HG02798 (cell line): ENCODE results near the gene ZBP1.

Source experiments
- ATAC-seq: cut with Tn5 transposase; IDR thresholded peaks from one replicate; pipeline ENCODE4 v1.9.1; 2021; ENCODE audit warnings: mild to moderate bottlenecking; ENCODE audit not compliant: unreplicated experiment, poor library complexity

The ZBP1 gene

GRCh38 chr20:57576617-57577550 is 43.3 kb downstream of the ZBP1 start:
- ATAC-seq: no peak

DNA sequence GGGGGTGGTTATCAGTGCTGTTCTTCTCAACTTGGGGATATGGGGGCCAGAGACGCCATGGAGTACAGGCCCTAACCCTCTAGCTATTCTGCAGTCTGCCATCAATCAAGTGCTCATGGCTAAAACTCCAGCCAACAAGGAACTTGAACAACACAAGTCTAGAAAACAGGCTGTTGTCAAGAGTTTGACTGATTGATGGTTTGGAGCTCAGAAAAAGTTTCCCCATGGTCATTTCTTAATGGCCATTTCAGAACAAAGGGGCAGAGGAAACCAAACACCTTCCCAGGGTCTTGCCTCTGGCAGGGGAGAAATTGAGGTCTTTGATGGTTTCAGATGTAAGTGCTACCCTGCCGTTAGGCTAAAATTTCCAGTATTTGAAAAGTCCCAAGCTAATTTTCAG is 44.2 kb downstream of the ZBP1 start:
- no peak for ATAC-seq

- ATAC-seq: no peak
These were observed 45.3 kb downstream of the ZBP1 start for GRCh38 chr20:57574954-57575353.

- ATAC-seq: no peak
These were observed 46.3 kb downstream of the ZBP1 start for GRCh38 chr20:57573894-57574293.

DNA sequence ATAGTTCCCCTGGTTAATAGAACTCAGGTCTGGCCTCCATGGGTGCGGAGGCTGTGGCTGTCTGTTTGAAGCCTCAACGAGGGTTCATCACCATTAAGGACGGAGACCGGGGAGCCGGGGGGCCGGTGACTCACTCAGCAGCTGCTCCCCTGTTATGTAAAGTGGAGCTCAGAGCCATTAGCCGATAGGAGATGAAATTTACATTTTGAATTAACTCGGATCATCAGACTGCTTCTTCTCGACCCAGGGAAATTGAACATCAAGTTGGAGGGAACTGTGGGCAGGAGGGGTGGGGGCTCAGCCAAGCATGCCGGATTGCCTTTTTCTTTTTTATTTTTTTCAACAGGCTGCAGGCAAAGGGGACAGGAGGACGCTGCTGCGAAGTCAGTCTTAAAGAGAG is 47.0 kb downstream of the ZBP1 start:
- ATAC-seq: no peak

DNA sequence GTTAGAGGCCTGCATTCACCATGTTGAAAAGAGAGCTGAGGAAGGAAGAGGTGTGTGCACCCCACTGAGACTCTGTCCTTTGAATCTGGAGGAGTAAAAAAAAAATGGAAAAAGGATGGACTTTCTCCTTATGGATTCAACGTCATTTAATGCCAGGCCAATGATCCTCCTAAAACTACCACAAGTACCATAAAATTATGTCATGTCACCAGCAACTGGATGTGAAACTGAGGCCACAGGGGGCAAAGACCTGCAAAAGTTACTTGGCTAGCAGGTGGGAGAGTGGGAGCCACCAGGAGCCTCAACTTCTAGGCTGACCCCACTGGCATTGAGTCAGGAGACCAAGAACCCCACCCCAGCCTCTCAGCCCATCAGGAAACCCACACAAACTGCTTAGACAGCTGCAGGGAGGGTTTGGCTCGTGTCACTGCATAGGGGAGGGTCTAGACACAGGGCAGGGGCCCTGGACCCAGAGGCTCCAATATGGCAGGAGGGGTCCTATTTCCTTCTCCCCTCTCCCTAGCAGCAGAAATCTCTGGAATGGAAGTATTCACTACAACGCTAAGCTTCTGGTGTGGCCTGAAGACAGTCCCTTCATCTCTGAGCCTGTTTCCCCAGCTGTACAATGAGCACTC is 48.3 kb downstream of the ZBP1 start:
- no peak for ATAC-seq

- ATAC-seq: no peak
These were observed 49.3 kb downstream of the ZBP1 start for GRCh38 chr20:57570920-57571319.

DNA sequence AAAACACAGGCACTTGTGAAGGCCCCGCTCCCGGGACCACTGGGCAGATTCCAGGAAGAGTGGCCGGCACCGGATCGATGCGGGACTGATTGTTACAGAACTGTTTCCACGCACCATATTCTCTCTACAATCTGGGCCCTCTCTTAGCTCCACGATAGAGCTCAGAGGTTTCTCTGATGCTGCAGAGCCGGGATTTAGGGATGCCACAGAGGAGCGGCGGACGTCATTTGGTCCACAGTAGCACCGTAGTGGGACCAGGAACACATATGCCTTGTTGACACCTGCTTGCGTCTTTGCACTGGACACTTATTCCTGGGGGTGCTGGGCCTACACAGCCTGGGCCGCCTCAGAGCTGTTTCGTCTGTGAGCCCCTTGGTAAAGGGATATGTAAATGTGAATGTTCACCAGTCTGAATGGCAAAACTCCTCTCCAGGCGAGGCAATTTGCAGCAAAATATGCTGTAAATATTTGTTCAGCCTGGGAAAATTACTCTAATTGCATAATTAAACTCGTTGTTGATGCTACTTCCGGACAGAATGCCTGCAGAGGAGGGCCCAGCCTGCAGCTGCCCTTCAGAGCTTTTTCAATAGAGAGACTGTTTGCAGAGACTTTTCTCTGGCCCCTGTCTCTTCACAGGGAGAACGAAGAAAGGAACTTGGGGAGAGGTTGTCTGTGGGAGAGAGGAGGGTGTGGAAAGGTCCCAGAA is 49.9 kb downstream of the ZBP1 start:
- ATAC-seq: no peak

DNA sequence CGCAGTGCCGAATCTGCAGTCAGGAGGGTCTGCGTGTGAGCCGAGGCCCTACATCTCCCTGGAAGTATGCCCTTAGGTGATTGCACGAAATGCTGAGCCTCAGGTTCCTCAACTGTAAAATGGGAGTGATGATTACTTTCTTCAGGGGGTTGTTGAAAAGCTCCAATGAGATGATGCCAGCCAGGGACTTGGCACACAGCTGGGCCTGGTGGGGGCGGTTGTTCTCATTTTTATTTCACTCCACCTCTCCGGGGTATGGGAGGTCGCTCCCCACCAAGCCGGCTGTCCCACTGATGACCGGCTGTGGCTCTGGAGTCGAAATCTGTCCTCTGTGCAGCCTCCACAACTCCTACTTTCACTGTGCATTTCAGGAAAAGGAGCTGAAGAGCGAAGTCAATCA is 51.3 kb downstream of the ZBP1 start:
- ATAC-seq: no peak

GRCh38 chr20:57568088-57568896 is 51.9 kb downstream of the ZBP1 start:
- ATAC-seq: no peak

DNA sequence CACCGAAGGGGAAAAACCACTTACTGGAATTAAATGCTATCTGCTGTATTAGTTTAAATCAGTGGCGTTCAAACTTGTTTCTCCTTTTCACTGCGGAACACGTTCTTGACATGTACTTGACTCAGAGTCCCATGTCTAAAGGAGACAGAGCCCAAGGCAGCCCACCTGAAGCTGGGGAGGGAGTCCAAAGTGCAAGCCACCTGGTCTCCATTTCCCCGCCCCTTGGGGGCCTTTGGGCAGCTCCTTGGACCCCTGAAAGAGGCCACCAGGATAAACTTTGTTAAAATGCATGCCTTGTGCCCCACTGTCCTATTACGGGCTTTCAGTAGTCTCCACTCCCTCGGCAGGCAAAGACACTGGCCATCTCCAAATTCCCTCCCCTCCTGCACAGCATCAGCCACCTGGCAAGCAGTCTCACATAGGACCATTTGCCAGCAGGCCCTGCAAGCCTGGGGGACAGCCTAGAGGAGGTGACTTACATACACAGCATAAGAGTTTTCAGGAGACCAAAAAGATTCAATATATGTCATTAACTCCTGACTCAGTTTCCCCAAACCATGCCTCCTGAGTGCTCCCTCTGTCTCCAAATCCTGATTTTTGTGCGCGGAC is 52.7 kb downstream of the ZBP1 start:
- no peak for ATAC-seq

DNA sequence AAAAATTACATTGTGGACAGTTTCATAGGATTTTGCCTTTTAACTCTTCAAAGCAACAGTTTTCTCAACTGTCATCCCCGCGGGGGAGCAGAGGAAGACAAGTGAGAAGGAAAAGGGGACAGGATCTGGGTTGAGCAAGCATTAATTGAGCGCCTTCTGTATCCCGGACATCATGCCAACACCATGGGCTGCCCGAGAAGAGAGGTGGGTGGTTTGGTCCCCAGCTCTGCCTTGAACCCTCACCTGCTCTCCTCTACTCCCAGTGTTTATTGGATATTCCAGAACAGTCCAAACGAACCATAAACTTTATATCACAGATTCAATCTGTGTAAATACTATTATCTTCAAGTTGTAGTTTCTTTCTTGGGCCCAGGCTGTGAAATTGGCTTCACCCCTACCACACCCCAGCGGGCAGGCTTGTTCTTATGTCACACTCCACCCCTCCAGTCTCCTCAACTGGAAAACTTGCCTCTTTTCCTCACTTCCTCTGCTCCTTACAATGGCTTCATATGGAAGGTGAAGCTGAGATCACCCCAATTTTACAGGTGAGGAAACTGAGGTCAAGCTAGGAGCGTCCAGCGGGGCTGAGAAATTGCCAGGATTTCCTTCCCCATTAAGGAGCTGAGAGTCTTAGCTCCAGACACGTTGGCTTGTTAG is 53.3 kb downstream of the ZBP1 start:
- ATAC-seq: no peak

DNA sequence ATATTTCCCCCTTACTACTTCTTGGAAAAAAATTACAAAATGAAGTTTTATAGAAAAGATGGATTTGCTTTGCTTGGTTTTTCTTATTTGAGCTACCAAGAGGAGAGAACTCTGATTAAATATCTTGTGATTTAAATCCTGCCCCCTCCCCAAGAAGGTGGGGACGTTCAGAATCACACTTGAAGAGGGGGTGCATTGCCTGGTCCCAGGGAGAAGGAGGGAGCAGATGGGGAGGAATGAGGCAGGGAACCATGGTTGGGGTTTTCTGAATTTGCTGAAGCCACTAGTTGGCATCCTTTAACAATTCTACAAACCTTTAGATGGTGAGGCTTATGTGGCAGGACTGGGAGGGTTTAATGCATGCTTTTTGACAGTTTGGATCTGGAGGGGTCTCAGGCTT is 53.8 kb downstream of the ZBP1 start:
- ATAC-seq: no peak

- ATAC-seq: no peak
These were observed 55.1 kb downstream of the ZBP1 start for GRCh38 chr20:57564951-57565642.

GRCh38 chr20:57564180-57564802 is 55.9 kb downstream of the ZBP1 start:
- ATAC-seq: no peak

DNA sequence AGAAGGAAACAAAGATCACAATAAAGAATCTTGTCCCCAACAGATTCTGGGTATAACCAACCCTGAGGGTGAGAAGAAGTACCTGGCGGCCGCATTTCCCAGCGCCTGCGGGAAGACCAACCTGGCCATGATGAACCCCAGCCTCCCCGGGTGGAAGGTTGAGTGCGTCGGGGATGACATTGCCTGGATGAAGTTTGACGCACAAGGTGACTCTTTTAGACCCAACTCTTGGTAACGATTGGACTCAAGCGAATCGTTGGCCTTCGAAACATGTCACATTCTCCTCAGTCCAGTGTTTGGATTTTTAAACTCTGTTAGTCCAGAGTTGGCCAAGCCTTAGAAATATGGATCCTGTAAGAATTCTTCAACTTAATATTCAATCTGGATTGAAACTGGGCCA is 56.7 kb downstream of the ZBP1 start:
- ATAC-seq: no peak

GRCh38 chr20:57562541-57563465 is 57.4 kb downstream of the ZBP1 start:
- ATAC-seq: no peak
